Activated naive CD4-positive, alpha-beta T cell treated with anti-CD3 and anti-CD28 coated beads, Interleukin-2, amount 10 ng/mL, durations not matched to agents 7 days and 5 days (primary cell): ENCODE results near the gene OBSCN.

Experiments used
- CTCF ChIA-PET: fragments of 350-600 bp; sonication (Branson Sonifier 250); formaldehyde crosslinking; loops from one replicate; lab custom pipeline; 2021; ENCODE audit warnings: antibody characterized with exemption; lab: Charles Lee
- DNase-seq: peaks from one replicate; pipeline ENCODE4 v3.0.0-alpha.2; 2020
- H3K27ac Mint-ChIP-seq: one replicate; pipeline ENCODE4 v1.8.0; 2021; ENCODE audit warnings: mild to moderate bottlenecking, moderate library complexity, mixed read lengths
- H3K27me3 Mint-ChIP-seq: one replicate; pipeline ENCODE4 v1.8.0; 2021; ENCODE audit warnings: mild to moderate bottlenecking, mixed read lengths
- H3K36me3 Mint-ChIP-seq: one replicate; pipeline ENCODE4 v1.8.0; 2021; ENCODE audit warnings: mixed read lengths
- H3K4me1 Mint-ChIP-seq: one replicate; pipeline ENCODE4 v1.8.0; 2021; ENCODE audit warnings: mixed read lengths
- H3K4me3 Mint-ChIP-seq: one replicate; pipeline ENCODE4 v1.8.0; 2021; ENCODE audit warnings: mild to moderate bottlenecking, moderate library complexity, mixed read lengths
- H3K9me3 Mint-ChIP-seq: one replicate; pipeline ENCODE4 v1.8.0; 2021; ENCODE audit warnings: mixed read lengths

The OBSCN gene

DNA sequence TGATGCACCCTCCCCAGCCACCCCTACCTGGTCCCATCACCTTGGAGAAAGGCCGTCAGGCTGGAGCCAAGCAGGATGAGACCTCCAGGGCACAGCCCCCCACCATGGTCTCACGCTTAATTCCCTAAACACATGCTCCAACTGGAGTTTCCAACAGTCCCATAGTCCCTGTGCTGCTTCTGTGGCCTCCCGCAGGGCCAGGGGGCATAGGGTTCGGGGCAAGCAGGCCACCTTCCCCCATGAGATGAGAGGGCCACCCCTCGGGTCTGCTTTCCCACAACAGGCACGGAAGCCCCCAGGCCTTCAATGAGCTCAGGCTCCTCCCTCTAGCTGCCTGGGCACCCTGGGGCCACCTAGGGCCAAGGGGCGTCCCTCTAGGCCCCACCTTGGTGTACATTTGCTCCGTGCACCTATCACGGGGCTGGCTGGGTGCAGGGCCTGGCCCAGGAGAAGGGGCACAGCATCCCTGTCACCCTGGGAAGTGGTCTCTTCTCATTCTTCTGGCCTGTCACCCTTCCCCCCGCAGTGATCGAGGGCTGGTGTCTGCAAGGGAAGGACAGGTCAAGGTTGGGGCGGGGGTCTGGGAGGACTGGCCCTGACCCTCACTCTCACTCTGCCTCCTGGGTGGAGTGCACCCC lies 156.3 kb downstream of the OBSCN start:
- CTCF ChIA-PET: no interaction called here
- no peaks in the 10 kb centered on the region for H3K27me3 Mint-ChIP-seq
- no peaks in the 10 kb centered on the region for H3K9me3 Mint-ChIP-seq
- no peaks in the 10 kb centered on the region for H3K36me3 Mint-ChIP-seq
- DNase-seq: no peak
- H3K4me1 Mint-ChIP-seq: no peaks in the 10 kb centered on the region
- H3K27ac Mint-ChIP-seq: no peak overlapping the region
- H3K4me3 Mint-ChIP-seq: no peak overlapping the region

DNA sequence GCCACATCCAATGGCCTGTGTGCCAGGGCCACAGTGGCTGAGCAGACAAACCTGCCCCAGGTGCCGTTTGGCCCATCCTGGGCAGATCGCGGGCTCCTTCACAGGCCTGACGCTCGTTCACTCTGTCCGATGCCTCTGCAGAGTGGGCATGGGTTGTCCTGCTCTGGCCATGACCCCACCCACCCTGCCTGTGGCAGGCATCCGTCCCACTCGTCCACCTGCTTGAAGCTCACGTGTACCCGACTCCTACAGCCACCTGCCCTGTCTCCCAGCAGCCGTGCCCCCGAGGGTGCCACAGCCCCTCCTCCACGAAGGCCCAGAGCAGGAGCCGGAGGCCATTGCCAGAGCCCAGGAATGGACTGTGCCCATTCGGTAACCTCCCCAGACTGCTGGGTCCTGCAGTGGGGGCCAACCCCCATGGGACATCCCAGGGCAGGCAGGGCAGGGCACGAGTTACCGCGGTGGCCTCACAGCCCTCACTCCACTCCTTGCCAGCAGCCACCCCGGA lies 156.9 kb downstream of the OBSCN start:
- no peak for DNase-seq
- Mint-ChIP-seq H3K27me3 (no peaks in the 10 kb centered on the region), H3K36me3 (no peaks in the 10 kb centered on the region), H3K4me3 (no peak overlapping the region), H3K27ac (no peak overlapping the region), H3K9me3 (no peaks in the 10 kb centered on the region), H3K4me1 (no peaks in the 10 kb centered on the region)
- CTCF ChIA-PET: no interaction called here

DNA sequence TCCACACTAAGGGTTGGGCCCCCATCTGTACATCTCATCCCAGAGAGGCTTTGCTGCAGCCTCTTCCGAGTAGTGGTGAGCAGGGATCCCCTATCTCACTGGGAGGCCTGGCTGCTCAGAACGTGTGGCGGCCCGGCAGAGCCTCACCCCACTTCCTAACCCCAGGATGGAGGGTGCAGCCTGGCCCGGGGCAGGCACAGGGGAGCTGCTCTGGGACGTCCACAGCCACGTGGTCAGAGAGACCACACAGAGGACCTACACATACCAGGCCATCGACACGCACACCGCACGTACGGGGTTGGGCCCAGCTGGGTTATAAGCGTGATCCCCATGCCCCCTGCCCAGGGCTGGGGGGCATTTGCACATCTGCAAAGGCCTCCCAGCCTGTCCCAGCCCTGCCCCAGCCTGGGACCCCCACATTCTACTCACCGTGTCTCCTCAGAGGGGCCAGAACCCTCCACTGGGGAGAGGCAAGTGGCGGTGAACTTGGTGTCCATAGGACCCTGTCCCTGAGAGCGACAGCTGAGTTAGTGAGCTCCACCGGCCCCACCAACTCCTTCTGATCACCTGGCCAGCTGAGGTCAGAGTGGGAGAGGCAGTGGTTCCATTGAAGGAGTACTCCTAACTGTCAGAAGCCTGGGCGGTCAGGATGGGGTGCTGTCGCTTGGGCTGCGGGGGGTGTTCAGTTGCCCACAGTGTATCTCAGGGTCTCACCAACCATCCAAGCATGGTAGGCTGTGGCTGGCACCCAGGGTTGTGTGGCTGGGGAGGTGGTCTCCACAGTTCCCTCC lies 157.6 kb downstream of the OBSCN start:
- CTCF ChIA-PET: no interaction called here
- no peaks in the 10 kb centered on the region for H3K9me3 Mint-ChIP-seq

DNA sequence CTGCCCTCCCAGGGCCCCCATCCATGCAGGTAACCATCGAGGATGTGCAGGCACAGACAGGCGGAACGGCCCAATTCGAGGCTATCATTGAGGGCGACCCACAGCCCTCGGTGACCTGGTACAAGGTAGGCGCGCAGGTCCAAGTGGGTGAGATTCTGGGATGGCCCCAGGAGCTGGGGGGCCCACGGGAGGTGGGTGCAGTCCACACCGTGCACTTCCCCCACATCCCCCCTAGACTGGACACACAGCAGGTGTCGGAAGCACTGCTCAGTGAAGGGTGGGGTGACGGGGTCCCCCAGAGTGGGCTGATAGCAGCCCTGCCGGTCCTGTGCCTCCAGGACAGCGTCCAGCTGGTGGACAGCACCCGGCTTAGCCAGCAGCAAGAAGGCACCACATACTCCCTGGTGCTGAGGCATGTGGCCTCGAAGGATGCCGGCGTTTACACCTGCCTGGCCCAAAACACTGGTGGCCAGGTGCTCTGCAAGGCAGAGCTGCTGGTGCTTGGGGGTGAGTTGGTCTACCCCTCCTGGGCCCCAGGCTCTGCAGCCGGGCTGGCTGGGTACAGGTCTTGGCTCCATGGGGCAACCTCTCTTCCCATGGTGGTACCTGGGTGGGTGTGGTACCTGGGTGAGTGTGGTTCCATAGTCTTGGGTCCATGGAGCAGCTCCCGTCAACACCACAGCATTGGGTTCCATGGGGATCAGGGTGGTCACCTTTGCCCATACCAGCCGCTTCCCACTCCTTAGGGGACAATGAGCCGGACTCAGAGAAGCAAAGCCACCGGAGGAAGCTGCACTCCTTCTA lies 158.4 kb downstream of the OBSCN start:
- Mint-ChIP-seq H3K36me3 (no peaks in the 10 kb centered on the region), H3K9me3 (no peaks in the 10 kb centered on the region), H3K4me1 (no peaks in the 10 kb centered on the region), H3K27me3 (no peaks in the 10 kb centered on the region), H3K4me3 (no peak overlapping the region), H3K27ac (no peak overlapping the region)
- DNase-seq: no peak
- CTCF ChIA-PET: no interaction called here

More for the DNA sequence above, 157.6 kb downstream of the OBSCN start:
- no peak overlapping the region for H3K27ac Mint-ChIP-seq
- no peaks in the 10 kb centered on the region for H3K4me1 Mint-ChIP-seq
- H3K27me3 Mint-ChIP-seq: no peaks in the 10 kb centered on the region
- H3K36me3 Mint-ChIP-seq: no peaks in the 10 kb centered on the region
- H3K4me3 Mint-ChIP-seq: no peak overlapping the region
- DNase-seq: no peak

DNA sequence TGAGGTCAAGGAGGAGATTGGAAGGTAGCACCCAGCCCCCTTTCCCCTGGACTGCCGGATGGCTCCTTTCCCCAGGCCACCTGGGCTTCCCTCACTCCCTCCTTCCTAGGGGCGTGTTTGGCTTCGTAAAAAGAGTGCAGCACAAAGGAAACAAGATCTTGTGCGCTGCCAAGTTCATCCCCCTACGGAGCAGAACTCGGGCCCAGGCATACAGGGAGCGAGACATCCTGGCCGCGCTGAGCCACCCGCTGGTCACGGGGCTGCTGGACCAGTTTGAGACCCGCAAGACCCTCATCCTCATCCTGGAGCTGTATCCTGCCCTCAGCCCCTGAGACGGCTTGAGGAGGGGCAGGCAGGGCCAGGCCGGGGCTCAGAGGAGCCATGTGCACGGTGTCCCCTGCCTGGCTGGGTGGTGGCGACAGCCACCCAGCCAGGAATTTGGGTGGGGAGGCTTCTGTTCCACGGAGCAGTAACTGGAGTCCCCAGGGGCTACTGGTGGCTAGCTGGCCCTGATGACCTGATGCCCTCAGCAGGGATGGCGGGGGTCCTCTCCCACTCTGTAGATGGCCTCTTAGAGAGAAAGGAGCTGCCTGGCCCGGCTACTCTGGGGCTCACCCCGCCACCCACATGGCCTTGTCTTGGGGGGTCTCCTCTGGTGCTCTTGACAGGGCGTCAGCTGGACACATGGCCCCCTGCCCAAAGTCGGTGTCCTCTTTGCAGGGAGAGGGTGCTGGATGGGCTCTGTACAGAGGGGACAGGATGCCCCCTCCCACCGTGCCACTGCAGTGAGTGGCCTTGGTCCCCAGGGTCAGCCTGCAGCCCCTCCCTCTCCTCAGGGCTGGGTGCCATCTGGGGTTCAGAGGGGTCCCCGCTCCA lies 159.3 kb downstream of the OBSCN start:
- H3K27me3 Mint-ChIP-seq: no peaks in the 10 kb centered on the region
- no peak overlapping the region for H3K4me3 Mint-ChIP-seq
- no peak for DNase-seq
- no peaks in the 10 kb centered on the region for H3K9me3 Mint-ChIP-seq
- no peaks in the 10 kb centered on the region for H3K36me3 Mint-ChIP-seq
- no peak overlapping the region for H3K27ac Mint-ChIP-seq
- no peaks in the 10 kb centered on the region for H3K4me1 Mint-ChIP-seq
- CTCF ChIA-PET: interaction anchor here (1.2 kb wide), 1 partner anchor 9 kb away, joined by 4 read pairs; no protein-coding TSS in a partner anchor

DNA sequence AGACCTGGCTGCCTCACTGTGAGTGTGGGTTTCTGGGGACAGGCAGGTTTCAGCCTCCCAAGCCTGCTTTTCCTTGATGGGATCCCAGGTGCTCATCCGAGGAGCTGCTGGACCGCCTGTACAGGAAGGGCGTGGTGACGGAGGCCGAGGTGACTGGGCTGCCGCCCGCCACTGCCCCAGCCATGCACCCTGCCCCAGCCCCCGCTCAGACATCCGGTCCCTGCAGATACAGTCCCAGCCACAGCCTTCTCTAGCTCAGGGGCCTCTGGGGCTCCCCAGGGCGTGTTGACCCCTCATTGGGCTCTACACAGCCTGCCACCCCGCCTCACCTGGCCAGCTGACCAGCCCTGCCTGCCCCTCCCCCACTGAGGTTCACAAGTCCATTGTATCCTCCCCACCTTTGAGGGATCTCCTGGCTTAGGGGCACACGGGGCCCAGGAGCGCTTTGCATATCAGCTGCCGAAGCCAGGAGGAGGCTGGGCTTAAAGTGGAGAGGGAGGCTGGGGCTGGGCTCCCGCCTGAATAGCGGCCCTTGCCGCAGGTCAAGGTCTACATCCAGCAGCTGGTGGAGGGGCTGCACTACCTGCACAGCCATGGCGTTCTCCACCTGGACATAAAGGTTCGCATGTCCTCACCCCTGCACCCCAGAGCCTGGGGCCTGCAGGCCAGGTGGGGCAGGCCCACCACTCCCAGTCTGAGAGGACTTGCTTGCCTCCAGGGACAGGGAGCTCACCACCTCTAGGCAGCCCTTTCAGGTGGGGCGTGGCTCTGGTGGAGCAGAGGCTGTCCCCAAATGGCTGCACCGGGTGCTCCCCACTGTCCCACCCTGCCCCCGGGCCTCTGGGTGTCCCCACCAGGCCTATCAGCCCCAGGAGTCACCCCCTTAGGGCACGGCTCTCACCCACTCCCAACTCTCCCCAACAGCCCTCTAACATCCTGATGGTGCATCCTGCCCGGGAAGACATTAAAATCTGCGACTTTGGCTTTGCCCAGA lies 160.3 kb downstream of the OBSCN start:
- H3K4me1 Mint-ChIP-seq: no peaks in the 10 kb centered on the region
- no peak overlapping the region for H3K27ac Mint-ChIP-seq
- CTCF ChIA-PET: interaction anchor here (1.2 kb wide), 1 partner anchor 10 kb away, joined by 4 read pairs; no protein-coding TSS in a partner anchor
- H3K9me3 Mint-ChIP-seq: no peaks in the 10 kb centered on the region
- H3K36me3 Mint-ChIP-seq: no peaks in the 10 kb centered on the region
- DNase-seq: no peak
- H3K27me3 Mint-ChIP-seq: no peaks in the 10 kb centered on the region
- H3K4me3 Mint-ChIP-seq: no peak overlapping the region

DNA sequence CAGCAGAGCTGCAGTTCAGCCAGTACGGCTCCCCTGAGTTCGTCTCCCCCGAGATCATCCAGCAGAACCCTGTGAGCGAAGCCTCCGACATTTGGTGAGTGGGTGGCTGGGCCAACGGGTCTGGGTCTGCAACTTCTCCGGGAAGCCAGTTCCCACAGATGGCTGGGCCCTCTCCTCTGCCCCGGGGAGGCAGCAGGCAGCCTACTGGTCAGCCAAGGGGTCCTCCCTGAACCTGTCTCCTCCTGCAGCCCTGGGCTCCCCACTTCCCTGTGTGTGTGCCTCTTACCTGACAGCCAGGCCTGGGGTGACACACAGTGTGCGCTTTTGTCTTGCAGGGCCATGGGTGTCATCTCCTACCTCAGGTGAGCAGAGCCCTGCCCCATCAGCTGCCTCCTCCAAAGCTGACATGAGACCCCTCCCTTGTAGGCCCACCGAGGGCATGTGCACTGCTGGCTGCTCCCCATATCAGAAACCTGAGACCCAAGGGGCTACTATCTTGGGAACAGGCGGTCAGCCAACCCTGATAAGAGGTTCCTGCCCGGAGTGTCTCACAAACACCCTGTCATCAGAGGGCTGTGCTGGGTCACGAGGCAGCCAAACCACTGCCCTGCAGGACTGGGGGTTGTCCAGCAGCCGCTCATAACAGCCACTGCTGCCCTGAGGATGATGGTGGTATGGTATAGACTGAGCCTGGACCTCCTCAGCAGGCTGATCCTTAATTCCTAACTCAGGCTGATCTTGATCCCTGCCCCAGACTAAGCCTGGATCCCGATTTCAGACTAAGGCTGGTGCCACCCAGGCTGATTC lies 161.2 kb downstream of the OBSCN start:
- Mint-ChIP-seq H3K4me3 (no peak overlapping the region), H3K9me3 (no peaks in the 10 kb centered on the region), H3K27ac (no peak overlapping the region), H3K4me1 (no peaks in the 10 kb centered on the region), H3K27me3 (no peaks in the 10 kb centered on the region), H3K36me3 (no peaks in the 10 kb centered on the region)
- CTCF ChIA-PET: no interaction called here
- DNase-seq: no peak

DNA sequence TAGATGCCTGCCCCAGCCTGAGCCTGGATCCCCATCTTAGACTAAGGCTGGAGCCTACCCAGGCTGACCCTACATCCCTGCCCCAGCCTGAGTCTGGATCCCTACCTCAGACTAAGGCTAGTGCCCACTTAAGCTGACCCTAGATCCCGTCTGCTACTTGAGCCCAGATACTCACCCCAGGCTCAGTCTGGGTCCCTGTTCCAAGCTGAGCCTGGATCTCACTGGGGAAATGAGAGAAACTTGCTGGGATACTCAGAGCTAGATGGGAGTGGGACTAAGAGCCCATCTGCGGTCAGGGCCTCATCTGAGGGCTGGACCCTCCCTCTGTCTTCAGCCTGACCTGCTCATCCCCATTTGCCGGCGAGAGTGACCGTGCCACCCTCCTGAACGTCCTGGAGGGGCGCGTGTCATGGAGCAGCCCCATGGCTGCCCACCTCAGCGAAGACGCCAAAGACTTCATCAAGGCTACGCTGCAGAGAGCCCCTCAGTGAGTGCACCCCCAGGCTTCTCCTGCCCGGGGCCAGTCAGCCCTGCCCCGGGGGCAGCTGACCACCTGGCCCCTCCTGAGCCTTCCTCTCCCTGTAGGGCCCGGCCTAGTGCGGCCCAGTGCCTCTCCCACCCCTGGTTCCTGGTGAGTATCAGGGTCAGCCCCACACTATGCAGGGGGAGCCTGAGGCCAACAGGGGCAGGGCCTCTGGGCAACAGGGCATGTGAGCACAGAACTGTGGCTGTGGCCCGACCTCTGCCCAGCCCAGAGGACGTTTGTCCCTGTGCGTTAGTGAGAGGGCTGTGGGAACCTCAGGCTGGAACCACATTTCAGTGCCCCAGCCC lies 162.0 kb downstream of the OBSCN start:
- no peaks in the 10 kb centered on the region for H3K9me3 Mint-ChIP-seq
- CTCF ChIA-PET: no interaction called here
- H3K4me1 Mint-ChIP-seq: no peaks in the 10 kb centered on the region
- H3K4me3 Mint-ChIP-seq: no peak overlapping the region
- no peaks in the 10 kb centered on the region for H3K27me3 Mint-ChIP-seq
- no peak overlapping the region for H3K27ac Mint-ChIP-seq
- no peak for DNase-seq
- no peaks in the 10 kb centered on the region for H3K36me3 Mint-ChIP-seq

DNA sequence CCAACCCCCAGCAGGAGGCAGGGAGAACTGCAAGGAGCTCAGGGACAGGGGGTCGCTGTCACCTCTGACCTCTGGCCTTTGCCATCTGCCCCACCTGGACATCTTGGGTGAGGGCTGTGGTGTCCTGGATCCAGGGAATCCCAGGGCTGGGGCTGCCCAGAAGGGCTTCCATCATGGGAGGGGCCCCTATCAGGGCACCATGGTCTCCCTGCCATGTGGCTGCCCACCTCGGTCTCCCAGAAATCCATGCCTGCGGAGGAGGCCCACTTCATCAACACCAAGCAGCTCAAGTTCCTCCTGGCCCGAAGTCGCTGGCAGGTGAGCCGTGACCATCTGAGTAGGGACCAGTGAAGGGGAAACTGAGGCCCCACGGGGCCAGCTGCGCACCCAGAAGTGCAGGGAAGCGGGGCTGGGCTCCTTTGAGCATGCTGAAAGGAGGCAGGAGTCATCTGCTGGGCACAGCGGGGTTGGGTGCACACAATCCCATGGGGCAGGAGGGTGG lies 162.6 kb downstream of the OBSCN start:
- H3K9me3 Mint-ChIP-seq: no peaks in the 10 kb centered on the region
- CTCF ChIA-PET: no interaction called here
- no peak for DNase-seq
- no peaks in the 10 kb centered on the region for H3K36me3 Mint-ChIP-seq
- no peaks in the 10 kb centered on the region for H3K27me3 Mint-ChIP-seq
- H3K4me1 Mint-ChIP-seq: no peaks in the 10 kb centered on the region
- H3K4me3 Mint-ChIP-seq: no peak overlapping the region
- H3K27ac Mint-ChIP-seq: no peak overlapping the region

DNA sequence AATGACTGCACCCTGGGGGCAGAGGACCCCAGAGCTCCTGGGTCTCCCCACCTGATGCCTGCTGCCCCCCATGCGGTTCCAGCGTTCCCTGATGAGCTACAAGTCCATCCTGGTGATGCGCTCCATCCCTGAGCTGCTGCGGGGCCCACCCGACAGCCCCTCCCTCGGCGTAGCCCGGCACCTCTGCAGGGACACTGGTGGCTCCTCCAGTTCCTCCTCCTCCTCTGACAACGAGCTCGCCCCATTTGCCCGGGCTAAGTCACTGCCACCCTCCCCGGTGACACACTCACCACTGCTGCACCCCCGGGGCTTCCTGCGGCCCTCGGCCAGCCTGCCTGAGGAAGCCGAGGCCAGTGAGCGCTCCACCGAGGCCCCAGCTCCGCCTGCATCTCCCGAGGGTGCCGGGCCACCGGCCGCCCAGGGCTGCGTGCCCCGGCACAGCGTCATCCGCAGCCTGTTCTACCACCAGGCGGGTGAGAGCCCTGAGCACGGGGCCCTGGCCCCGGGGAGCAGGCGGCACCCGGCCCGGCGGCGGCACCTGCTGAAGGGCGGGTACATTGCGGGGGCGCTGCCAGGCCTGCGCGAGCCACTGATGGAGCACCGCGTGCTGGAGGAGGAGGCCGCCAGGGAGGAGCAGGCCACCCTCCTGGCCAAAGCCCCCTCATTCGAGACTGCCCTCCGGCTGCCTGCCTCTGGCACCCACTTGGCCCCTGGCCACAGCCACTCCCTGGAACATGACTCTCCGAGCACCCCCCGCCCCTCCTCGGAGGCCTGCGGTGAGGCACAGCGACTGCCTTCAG lies 163.3 kb downstream of the OBSCN start:
- no peak overlapping the region for H3K27ac Mint-ChIP-seq
- H3K36me3 Mint-ChIP-seq: no peaks in the 10 kb centered on the region
- H3K27me3 Mint-ChIP-seq: no peaks in the 10 kb centered on the region
- DNase-seq: no peak
- H3K4me1 Mint-ChIP-seq: no peaks in the 10 kb centered on the region
- CTCF ChIA-PET: no interaction called here
- no peak overlapping the region for H3K4me3 Mint-ChIP-seq
- H3K9me3 Mint-ChIP-seq: no peaks in the 10 kb centered on the region

DNA sequence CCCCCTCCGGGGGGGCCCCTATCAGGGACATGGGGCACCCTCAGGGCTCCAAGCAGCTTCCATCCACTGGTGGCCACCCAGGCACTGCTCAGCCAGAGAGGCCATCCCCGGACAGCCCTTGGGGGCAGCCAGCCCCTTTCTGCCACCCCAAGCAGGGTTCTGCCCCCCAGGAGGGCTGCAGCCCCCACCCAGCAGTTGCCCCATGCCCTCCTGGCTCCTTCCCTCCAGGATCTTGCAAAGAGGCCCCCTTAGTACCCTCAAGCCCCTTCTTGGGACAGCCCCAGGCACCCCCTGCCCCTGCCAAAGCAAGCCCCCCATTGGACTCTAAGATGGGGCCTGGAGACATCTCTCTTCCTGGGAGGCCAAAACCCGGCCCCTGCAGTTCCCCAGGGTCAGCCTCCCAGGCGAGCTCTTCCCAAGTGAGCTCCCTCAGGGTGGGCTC lies 163.9 kb downstream of the OBSCN start:
- Mint-ChIP-seq H3K4me1 (no peaks in the 10 kb centered on the region), H3K36me3 (no peaks in the 10 kb centered on the region), H3K27ac (no peak overlapping the region), H3K27me3 (no peaks in the 10 kb centered on the region), H3K4me3 (no peak overlapping the region), H3K9me3 (no peaks in the 10 kb centered on the region)
- DNase-seq: no peak
- CTCF ChIA-PET: no interaction called here
